Aortic smooth muscle cell (primary cell): ENCODE measurements around the gene NAGLU. TPM values are rescaled to one million over a fixed set of nuclear protein-coding genes. Genes with fewer than 3 reads are reported as not detected.

Experiments used
- total RNA-seq: library from RNA; depleted of rRNA; stranded (reverse); fragments of >200 nt; gene quantifications from 2 replicates; pipeline ENCODE4 v1.2.3, GENCODE V29; 2014

The NAGLU gene
- total RNA-seq, result 44.9 and 46.9 TPM in 2 replicates

DNA sequence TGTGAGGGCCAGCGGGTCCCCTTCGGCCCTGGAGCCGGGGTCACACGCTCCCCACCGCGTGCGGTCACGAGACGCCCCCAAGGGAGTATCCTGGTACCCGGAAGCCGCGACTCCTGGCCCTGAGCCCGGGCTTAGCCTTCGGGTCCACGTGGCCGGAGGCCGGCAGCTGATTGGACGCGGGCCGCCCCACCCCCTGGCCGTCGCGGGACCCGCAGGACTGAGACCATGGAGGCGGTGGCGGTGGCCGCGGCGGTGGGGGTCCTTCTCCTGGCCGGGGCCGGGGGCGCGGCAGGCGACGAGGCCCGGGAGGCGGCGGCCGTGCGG, at the start of gene NAGLU:
TSS of gene NAGLU (plus strand) at position 194 of the 324 bp plus-strand sequence. CDS start at position 226, 32 bp downstream.

DNA sequence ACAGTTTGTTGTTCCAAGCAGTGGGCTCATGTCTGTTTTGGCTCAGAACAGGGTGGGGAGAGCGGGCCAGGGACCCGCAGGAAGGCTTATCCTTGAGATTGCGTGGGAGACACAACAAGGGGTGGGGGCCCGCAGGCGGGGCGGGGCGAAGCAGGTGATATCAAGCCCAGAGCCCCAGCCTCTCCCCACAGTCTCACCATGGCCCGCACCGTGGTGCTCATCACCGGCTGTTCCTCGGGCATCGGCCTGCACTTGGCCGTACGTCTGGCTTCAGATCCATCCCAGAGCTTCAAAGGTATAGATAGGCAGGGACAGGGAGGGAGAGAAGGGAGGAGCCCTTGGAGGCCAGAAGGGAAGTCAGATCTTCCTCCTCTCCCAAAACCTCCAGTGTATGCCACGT, 16.7 kb downstream of the NAGLU start, which contains the start of gene HSD17B1:
TSS of gene HSD17B1 (plus strand) at position 188 of the 400 bp plus-strand sequence. CDS start at position 199, 11 bp downstream.

GRCh38 chr17:42561897-42562387, 25.9 kb downstream of the NAGLU start, which contains the start of gene COASY:
COASY (plus strand) TSS chr17:42562148; CDS start chr17:42562623, 475 bp downstream.

GRCh38 chr17:42566883-42567573, 31.0 kb downstream of the NAGLU start, which contains the start of gene MLX:
MLX (plus strand) TSS chr17:42567100; CDS start chr17:42567125, 25 bp downstream.

GRCh38 chr17:42577532-42578281, 41.7 kb downstream of the NAGLU start, which contains the start of gene PSMC3IP:
PSMC3IP (minus strand) TSS chr17:42577729; CDS start chr17:42577686, 43 bp downstream.

Other genes with a start within 250 kb of the NAGLU start
- gene STAT5A, start 247.7 kb upstream of the NAGLU start, total RNA-seq, result 16.8 and 19.9 TPM in 2 replicates
- gene STAT3, start 147.8 kb upstream of the NAGLU start, total RNA-seq, result 104 and 126 TPM in 2 replicates
- gene CAVIN1, start 113.0 kb upstream of the NAGLU start, total RNA-seq, result 646 and 690 TPM in 2 replicates
- 79.3 and 90.8 TPM in 2 replicates for gene ATP6V0A1, start 77.4 kb upstream of the NAGLU start, total RNA-seq
- gene HSD17B1, start 16.7 kb downstream of the NAGLU start, total RNA-seq, result 1.2 and 1.8 TPM in 2 replicates
- 7.9 and 12.0 TPM in 2 replicates for gene COASY, start 25.9 kb downstream of the NAGLU start, total RNA-seq
- 34.8 and 42.1 TPM in 2 replicates for gene MLX, start 30.9 kb downstream of the NAGLU start, total RNA-seq
- 8.9 and 15.7 TPM in 2 replicates for gene PSMC3IP, start 41.5 kb downstream of the NAGLU start, total RNA-seq
- gene RETREG3, start 73.1 kb downstream of the NAGLU start, total RNA-seq, result 50.7 and 55.1 TPM in 2 replicates
- gene TUBG1, start 73.4 kb downstream of the NAGLU start, total RNA-seq, result 22.1 and 26.7 TPM in 2 replicates
- 6.5 and 9.3 TPM in 2 replicates for gene TUBG2, start 123.0 kb downstream of the NAGLU start, total RNA-seq
- 13.3 and 17.8 TPM in 2 replicates for gene PLEKHH3, start 140.8 kb downstream of the NAGLU start, total RNA-seq
- 2.1 and 2.8 TPM in 2 replicates for gene CCR10, start 145.6 kb downstream of the NAGLU start, total RNA-seq
- 25.1 and 38.4 TPM in 2 replicates for gene CNTNAP1, start 146.3 kb downstream of the NAGLU start, total RNA-seq
- gene EZH1, start 208.8 kb downstream of the NAGLU start, total RNA-seq, result 14.9 and 15.6 TPM in 2 replicates
- gene RAMP2, start 225.0 kb downstream of the NAGLU start, total RNA-seq, result 0.19 and 0.26 TPM in 2 replicates
- gene VPS25, start 237.2 kb downstream of the NAGLU start, total RNA-seq, result 57.4 and 57.7 TPM in 2 replicates
- 0.06 TPM in 1 of 2 replicates, not detected in the other for gene WNK4, start 244.4 kb downstream of the NAGLU start, total RNA-seq